GM19025 (cell line): ENCODE data around the gene CHM.
"Not testable (repeated sequence)": the region's sequence is repeated elsewhere in the genome, so short reads cannot be mapped to it uniquely, and the experiment has no call there.

ENCODE experiments used
- ATAC-seq: cut with Tn5 transposase; IDR thresholded peaks from one replicate; pipeline ENCODE4 v1.9.1; 2021; ENCODE audit warnings: mild to moderate bottlenecking, low read depth, moderate library complexity; ENCODE audit not compliant: unreplicated experiment

CHM gene, protein sequence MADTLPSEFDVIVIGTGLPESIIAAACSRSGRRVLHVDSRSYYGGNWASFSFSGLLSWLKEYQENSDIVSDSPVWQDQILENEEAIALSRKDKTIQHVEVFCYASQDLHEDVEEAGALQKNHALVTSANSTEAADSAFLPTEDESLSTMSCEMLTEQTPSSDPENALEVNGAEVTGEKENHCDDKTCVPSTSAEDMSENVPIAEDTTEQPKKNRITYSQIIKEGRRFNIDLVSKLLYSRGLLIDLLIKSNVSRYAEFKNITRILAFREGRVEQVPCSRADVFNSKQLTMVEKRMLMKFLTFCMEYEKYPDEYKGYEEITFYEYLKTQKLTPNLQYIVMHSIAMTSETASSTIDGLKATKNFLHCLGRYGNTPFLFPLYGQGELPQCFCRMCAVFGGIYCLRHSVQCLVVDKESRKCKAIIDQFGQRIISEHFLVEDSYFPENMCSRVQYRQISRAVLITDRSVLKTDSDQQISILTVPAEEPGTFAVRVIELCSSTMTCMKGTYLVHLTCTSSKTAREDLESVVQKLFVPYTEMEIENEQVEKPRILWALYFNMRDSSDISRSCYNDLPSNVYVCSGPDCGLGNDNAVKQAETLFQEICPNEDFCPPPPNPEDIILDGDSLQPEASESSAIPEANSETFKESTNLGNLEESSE

DNA sequence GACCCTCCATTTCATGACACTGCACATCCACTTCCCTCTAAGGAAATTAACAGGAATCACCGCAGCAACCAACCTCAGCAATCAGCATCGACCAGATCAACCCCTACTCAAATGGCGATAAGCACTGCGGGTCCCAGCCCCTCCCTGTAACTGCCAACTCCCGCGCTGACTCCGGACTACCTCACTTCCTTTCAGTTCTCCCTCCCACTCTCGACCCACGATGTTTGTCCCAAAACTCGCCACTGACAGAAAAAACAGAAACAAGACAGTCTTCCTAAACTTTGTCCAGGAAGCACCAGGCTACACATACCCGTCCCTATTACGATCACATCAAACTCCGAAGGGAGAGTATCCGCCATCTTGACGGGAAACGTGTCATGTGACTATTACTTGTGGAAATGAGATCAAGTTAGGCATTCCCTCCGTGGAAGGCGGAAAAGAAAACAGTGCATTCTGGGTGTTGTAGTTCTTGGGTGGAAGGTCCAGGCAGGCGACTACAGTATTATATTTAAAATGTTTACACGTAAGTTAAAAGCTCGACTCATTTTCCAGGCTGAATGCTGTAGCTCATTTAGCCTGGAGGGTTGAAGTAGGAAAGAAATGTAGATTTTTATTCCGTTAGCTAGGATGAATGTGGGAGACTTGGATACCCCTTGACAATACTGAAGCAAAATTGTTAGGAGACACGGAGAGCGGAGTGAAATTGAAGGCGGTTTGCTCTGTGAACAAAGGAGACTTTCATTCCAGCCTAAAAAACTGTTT is at the start of gene CHM:
CHM (minus strand) TSS at position 385 of the 762 bp plus-strand sequence; CDS start at position 359, 26 bp downstream.
- ATAC-seq, result peak; percentile 96

DNA sequence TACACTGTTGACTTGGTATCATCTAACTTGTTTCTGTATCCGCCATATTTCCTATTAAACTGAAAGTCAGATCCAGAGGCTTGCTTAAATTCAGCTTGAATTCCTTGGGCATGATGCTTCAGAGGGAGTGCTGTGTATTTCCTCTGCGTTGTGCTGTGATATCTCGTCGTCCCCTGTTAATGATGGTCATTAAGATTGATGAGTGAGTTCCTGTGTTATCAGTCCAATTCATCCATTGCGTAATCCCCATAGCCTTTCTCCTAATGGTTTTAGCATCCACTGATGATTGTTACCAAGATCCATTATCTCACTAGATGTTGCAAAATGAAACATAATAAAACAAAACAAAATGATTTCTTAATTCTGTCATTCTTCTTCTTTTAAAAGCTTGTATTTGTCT is 31.3 kb upstream of the CHM start:
- no peak for ATAC-seq

DNA sequence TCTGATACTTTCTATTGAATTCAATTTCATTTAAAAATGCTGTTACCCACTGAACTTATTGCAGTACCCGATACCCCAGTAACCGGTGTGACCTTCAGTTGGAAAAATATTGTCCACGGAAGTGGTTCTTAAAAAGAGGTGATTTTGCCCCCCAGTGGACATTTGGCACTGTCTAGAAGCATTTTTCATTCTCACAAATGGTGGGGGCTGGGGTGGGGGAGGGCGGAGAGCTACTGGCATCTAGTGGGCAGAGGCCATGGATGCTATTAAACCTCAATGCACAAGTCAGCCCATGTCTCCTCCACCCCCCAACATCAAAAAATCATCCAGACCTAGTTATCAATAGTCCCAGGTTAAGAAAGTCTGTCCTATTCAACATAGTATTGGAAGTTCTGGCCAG is 19.6 kb upstream of the CHM start:
- no peak for ATAC-seq

DNA sequence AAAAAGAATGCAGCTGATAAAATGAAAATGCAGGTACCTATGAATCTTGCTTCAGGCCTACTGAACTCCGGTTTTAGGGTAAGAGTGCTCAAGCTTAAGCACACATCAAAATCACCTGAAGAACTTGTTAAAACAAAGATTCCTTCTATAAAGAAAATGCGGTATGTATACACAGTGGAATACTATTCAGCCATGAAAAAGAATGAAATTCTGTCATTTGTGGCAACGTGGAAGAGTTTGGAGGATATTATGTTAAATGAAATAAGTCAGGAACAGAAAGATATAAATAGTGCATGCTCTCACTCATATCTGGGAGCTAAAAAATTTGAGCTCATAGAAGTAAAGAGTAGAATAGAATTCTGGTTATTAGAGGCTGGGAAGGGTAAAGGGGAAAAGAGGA is 14.0 kb upstream of the CHM start:
- ATAC-seq, result no peak

DNA sequence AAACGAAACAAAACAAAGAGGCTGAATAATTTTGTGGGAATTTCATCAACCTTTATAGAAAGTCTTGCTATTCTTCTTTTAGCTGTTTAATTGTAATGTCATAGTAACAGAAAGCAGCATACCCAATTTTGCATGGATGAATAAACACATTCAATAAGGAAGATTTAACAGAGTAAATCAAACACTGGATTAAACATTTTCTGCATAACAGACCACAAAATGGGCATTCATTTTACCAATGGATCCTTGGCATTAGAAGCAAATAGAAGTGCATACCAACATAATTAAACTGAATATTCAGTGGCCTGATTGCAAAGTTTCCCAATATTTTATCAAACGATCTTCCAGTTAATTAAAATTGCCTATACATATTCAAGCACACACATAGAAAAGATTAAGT is 4.4 kb upstream of the CHM start:
- no peak for ATAC-seq

DNA sequence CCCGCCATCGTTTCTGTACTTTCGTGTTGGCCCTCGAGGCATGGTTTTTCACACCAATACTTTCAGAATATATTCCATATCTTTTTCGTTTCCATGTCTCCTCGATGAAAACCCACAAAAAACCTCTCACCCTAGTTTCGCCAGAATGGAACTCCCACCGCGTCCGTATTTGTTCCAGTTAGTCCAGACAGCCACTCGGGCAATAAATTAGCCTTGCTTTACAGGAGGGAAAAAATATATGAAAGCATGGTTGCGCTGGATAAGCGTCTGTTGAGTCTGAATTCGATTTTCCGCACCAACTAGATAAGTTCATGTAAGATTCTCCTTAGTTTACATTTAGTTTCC is 550 bp upstream of the CHM start:
- no peak for ATAC-seq

DNA sequence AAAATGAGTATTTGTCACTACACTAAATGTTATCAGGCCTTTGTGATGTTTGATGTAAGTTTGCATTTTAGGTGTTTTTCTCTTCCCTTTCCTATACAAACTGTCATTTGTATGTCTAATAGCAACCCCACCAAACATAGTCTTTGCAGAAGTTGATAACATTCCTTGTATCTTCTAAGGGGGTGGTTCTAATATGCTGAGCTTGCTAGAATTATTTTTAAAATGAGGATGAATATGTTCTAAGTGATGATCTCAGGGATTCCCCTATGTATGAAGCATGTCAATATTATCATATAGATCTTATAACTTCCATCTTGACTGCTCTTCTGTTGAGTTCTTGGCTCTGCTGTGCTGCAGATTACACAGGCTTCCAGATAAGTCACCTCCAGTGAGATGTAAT is 3.1 kb downstream of the CHM start:
- ATAC-seq, result no peak

DNA sequence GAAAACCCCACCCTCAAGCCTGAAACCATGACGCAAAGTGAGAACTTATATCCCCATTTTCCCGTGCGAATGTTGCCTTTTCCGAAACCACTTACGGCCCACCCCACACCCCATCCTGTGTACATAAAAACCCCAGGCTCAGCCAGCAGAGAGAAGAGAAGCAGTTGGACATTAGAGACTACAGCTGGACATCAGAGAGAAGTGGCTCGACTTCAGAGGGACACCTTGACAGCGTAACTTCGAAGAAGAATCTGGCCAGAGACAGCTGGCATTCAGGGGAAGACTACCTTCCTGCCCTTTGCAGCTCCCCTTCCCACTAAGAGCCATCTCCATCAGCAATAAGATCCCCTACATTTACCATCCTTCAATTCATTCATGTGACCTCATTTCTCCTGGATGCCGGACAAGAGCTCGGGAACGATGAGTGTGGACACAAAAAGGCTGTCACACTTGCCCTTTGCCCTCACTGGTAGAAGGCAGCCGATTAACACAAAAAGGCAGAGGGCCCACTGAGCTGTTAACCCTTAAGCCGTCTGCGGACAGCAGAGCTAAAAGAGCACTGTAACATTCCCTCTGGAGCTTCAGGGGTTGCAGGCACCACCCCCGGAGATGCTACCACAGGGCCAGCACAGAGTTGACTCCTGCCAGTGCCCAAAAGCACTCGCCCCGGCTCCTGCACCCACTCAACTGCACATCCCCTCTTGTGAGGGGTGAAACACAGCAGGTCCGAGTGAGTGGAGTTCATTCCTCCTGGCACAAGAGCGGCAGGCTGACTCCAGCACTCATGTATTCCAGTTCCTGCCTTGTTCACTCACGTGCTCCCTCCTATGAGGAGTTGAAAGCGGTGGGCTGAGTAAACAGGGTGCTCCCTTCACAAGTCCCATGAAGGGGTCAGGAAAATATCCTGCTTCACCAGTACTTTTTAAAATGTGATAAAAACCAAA is 7.5 kb downstream of the CHM start:
- ATAC-seq, result no peak

DNA sequence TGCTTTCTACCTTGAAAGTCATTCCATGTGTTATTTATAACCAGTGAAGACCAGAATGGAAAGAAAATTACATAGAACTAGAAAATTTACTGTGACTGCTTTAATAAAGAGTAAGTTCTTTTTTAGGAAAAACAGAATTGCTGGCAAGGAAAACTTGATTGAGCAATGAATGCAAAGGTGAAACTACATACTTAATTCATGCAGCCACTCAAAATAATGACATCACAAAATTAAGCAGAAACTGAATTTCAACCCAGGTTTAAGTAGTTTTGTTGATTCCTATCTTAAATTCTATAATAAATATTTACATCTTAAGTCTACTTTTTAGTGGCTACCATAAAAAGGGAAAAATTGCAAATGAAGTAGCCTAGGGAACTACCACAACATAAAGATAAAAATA is 14.0 kb downstream of the CHM start:
- no peak for ATAC-seq

DNA sequence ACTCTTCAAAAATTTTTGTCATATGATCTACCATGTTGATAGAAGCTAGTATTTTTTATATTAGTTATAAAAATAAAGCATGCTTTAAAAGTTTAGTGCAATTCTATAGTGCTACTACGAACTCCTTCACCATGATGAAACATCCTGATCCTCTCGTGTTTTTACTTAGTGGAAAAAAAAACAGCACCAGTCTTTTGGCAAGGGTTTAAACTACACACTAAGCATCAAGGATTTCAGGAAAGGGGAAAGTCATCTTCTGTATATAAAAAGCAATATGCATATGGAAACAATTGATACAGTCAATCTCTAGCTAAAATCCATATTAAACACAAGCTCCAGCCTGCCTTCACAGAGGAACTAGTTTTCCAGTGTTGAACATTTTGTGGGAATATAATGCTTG is 18.7 kb downstream of the CHM start:
- ATAC-seq, result no peak

DNA sequence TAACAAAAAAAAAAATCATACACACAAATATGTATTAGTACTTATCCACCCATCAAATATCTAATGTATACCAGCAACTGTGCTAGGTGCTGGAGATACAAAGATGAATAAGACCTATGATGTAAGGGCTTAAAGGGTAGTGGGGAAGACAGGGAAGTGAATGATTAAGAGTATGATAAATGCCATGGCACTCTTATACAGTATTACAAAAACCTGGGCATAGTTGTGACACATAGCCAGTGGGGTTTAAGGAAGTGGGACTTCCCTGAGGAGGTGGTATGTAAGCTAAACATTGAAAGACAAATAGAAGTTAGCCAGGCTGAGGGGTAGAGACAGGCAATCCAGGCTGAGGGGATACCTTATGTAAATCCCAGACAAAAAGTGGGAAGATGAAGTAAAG is 23.5 kb downstream of the CHM start:
- ATAC-seq, result no peak

DNA sequence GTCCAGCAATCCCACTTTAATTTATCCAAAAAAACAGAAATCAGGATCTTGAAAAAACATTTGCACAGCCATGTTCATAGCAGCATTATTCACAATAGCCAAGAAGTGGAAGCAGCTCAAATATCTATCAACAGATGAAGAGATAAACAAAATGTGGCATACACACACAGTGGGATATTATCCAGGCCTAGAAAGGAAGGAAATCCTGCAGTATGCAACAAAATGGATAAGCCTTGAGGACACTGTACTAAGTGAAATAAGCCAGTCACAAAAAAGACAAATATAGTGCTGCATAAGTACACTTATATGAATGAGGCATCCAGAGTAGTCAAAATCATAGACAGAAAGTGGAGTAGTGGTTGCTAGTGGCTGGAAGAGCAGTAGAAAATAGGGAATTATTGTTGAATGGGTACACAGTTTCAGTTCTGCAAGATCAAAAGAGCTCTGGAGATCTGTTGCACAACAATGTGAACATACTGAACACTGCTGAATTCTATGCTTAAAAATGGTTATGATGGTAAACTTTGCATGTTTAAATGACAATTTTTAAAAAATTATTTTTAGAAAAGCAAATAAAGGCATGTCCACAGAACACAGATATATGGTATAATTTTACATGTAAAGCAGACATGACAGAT is 25.6 kb downstream of the CHM start:
- no peak for ATAC-seq

DNA sequence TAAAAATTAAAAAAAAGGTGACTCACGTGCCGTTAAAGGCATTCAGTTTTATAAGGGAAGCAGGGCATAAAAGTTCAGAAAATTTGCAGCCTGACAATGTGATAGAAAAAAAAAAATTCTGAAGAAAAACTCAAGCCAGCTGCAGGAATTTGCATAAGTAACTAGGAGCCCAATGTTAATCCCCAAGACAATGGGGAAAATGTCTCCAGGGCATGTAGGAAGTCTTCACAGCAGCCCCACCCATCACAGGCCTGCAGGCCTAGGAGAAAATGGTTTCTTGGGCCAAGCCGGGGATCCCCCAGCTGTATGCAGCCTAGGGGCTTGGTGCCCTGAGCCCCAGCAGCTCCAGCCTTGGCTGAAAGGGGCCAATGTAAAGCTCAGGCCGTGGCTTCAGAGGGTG is 31.2 kb downstream of the CHM start:
- no peak for ATAC-seq

DNA sequence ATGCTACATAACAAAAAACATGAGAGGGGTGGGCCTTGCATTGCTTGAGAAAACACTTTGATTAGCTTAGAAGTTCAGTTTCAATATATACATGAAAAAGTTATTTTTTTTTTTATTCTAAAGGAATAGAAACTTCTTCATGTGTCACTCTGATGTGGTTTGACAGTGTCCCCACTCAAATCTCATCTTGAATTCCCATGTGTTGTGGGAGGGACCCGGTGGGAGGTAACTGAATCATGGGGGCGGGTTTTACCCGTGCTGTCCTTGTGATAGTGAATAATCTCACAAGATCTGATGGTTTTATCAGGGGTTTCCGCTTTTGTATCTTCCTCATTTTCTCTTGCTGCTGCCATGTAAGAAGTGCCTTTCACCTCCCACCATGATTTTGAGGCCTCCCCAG is 32.4 kb downstream of the CHM start:
- ATAC-seq, result not testable (repeated sequence)

DNA sequence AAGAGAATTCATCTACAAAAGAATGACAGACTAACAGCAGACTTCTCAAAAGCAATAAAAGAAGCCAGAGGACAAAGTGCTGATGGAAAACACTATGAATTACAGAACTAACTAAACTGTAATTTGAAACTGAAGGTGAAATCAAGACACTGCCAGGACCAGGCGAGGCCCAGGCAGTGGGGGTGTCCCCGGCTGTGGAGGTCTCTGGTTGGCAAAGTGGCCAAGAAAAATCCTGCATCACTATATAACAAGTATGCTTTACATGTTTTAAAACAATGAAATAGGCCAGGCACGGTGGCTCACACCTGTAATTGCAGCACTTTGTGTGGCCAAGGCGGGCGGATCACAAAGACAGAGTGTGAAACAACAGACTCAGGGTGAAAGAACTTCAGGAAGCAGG is 32.9 kb downstream of the CHM start:
- ATAC-seq, result no peak

DNA sequence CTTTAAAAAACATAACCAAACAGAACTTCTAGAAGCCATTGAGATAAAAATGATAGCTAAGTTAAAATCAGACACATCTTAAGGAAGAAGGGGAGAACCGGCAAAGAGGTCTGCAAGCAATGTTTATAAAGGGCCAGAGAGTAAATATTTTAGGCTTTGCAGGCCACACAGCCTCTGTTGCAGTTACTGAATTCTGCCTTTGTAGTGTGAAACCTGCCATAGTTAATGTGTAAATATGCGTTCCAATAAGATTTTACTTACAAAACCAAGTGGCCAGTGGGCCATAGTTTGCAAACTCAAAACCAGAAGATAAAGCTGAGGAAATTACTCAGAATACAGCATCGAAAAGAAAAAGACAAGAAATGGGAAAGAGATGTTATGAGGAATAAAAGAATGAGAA is 33.6 kb downstream of the CHM start:
- no peak for ATAC-seq

DNA sequence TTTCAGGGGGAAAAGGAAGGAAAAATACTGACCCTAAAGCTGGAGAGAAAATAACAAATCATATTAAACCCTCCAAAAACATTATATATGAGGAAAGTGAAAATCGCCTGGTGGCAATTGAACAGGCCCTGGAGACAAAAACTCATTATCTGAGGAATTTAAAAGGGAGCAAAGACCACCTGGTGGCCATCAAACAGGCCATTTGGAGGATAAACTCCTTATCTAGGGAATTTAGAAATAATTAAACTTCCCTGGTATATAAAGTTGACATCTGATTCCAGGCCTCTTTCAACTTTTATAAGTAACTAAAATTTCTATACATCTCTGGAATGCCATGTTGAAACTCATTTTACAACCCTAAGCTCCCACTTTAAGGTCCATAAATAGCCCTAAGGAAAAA is 35.2 kb downstream of the CHM start:
- ATAC-seq, result no peak

DNA sequence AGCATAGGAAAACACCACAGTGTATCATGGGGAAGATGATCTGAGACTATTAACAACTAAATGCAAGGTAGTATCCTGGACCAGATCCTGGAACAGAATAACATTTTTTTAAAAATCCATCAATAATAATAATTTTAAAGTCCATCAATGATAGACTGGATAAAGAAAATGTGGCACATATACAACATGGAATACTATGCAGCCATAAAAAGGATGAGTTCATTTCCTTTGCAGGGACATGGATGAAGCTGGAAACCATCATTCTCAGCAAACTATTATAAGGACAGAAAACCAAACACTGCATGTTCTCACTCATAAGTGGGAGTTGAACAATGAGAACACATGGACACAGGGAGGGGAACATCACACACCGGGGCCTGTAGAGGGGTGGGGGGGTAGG is 37.6 kb downstream of the CHM start:
- not testable (repeated sequence) for ATAC-seq

DNA sequence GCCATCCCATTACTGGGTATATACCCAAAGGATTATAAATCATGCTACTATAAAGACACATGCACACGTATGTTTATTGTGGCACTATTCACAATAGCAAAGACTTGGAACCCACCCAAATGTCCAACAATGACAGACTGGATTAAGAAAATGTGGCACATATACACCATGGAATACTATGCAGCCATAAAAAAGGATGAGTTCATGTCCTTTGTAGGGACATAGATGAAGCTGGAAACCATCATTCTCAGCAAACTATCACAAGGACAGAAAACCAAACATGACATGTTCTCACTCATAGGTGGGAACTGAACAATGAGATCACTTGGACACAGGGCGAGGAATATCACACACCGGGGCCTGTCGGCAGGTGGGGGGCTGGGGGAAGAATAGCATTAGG is 39.5 kb downstream of the CHM start:
- not testable (repeated sequence) for ATAC-seq
